GM10248 (cell line): ENCODE data around the gene TMEM165.

Source experiments
- CTCF ChIA-PET: fragments of 300-600 bp; sonication (Branson Sonifier 250); formaldehyde crosslinking; extraction: SDS; loops from one replicate; lab custom pipeline; 2021; ENCODE audit warnings: antibody characterized with exemption; lab: Yijun Ruan, JAX
- POLR2A ChIA-PET: fragments of 350-650 bp; sonication (Branson Sonifier 250); formaldehyde crosslinking; extraction: SDS; loops from one replicate; lab custom pipeline; 2020; ENCODE audit warnings: antibody characterized with exemption; lab: Yijun Ruan, JAX
- DNase-seq: peaks from one replicate; pipeline ENCODE4 v3.0.0; 2012; ENCODE audit errors: extremely low spot score
- TF ChIP-seq, protein P1 (sequence below): IDR thresholded peaks from 2 replicates; pipeline ENCODE4 v1.5.1; 2012; ENCODE audit warnings: mild to moderate bottlenecking, low read depth; ENCODE audit errors: extremely low read depth, missing control alignments, control extremely low read depth

Gene TMEM165

GRCh38 chr4:55398461-55398860 lies 2.7 kb downstream of the TMEM165 start:
- POLR2A ChIA-PET: interaction anchor here (0.7 kb wide), 1 partner anchor 46 kb away, joined by 3 read pairs; no protein-coding TSS in a partner anchor
- DNase-seq: no peak
- CTCF ChIA-PET: interaction anchor here (0.8 to 2.5 kb wide), 5 partner anchors 8 to 53 kb away, joined by 3 to 13 read pairs (median 3); partner anchors contain the start of gene SRD5A3
- TF ChIP-seq, protein P1, sequence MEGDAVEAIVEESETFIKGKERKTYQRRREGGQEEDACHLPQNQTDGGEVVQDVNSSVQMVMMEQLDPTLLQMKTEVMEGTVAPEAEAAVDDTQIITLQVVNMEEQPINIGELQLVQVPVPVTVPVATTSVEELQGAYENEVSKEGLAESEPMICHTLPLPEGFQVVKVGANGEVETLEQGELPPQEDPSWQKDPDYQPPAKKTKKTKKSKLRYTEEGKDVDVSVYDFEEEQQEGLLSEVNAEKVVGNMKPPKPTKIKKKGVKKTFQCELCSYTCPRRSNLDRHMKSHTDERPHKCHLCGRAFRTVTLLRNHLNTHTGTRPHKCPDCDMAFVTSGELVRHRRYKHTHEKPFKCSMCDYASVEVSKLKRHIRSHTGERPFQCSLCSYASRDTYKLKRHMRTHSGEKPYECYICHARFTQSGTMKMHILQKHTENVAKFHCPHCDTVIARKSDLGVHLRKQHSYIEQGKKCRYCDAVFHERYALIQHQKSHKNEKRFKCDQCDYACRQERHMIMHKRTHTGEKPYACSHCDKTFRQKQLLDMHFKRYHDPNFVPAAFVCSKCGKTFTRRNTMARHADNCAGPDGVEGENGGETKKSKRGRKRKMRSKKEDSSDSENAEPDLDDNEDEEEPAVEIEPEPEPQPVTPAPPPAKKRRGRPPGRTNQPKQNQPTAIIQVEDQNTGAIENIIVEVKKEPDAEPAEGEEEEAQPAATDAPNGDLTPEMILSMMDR: no peak

- TF ChIP-seq, protein P1: no peak
- ChIA-PET CTCF (interaction anchor here (1.3 to 2.5 kb wide), 2 partner anchors 11 to 19 kb away, joined by 3 to 13 read pairs; no protein-coding TSS in a partner anchor), POLR2A (interaction anchor here (0.7 kb wide), 1 partner anchor 47 kb away, joined by 3 read pairs; no protein-coding TSS in a partner anchor)
- DNase-seq: no peak
Observed at GRCh38 chr4:55398966-55399365, 3.2 kb downstream of the TMEM165 start.

- TF ChIP-seq, protein P1: no peak
- POLR2A ChIA-PET: interaction anchor here (0.7 kb wide), 1 partner anchor 11 kb away, joined by 3 read pairs; no protein-coding TSS in a partner anchor
- CTCF ChIA-PET: interaction anchor here (2.5 kb wide), 1 partner anchor 10 kb away, joined by 13 read pairs; no protein-coding TSS in a partner anchor
- no peak for DNase-seq
Observed at GRCh38 chr4:55399581-55399980, 3.8 kb downstream of the TMEM165 start.

DNA sequence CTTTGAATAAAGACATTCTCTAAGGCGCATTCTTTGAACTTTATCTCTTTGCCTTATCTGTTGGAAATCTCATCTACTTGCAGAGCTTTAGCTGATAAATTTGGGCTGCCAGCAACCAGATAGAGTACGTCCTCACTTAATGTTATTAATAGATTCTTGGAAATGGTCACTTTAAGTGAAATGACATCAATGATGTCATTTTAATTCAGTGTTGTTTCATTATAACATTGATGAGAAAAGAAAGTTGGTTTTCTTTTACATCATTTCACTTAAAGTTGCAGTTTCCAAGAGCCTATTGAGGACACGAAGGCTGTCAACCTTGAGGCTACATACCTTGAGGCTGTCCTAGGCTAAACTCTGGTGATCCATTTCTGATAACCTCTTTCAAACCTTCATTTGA lies 9.3 kb downstream of the TMEM165 start:
- ChIA-PET CTCF (interaction anchor here (0.8 to 2.2 kb wide), 2 partner anchors 11 to 13 kb away, joined by 3 to 4 read pairs; no protein-coding TSS in a partner anchor), POLR2A (no interaction called here)
- TF ChIP-seq, protein P1: no peak
- no peak for DNase-seq

DNA sequence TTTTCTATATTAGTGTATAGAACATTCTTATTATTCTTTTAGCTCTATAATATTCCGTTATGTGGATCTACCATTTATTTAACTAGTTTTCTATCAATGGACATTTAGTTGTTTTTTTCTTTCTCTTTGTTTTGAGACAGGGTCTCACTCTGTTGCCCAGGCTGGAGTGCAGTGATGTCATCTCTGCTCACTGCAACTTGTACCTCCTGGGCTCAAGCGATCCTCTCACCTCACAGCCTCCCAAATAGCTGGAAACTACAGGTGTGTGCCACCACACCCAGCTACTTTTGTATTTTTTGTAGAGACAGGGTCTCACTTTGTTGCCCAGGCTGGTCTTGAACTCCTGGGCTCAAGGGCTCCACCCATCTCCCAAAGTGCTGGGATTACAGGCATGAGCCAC lies 10.8 kb downstream of the TMEM165 start:
- DNase-seq: no peak
- ChIA-PET CTCF (interaction anchor here (1.1 to 2.2 kb wide), 3 partner anchors 9 to 11 kb away, joined by 3 to 4 read pairs (median 4); no protein-coding TSS in a partner anchor), POLR2A (no interaction called here)
- TF ChIP-seq, protein P1: no peak

- no peak for DNase-seq
- CTCF ChIA-PET: interaction anchor here (1.1 to 1.3 kb wide), 2 partner anchors 9 to 10 kb away, joined by 3 to 4 read pairs; no protein-coding TSS in a partner anchor
- POLR2A ChIA-PET: no interaction called here
- TF ChIP-seq, protein P1: no peak
Observed at GRCh38 chr4:55407119-55407518, 11.4 kb downstream of the TMEM165 start.
